Loucy (cell line): ENCODE results near the gene IER3.
A peak's percentile ranks its signal among the peaks of the same experiment; 100 is the strongest.

Experiments
- H2AFZ ChIP-seq: fragments of 200-600 bp; sonication (generic); 2 replicates; pipeline ENCODE4 v1.6.0; 2016; ENCODE audit warnings: antibody characterized with exemption, mild to moderate bottlenecking, low read length, moderate library complexity
- H3F3A ChIP-seq: fragments of 200-600 bp; 2 replicates; pipeline ENCODE4 v1.6.0; 2016; ENCODE audit warnings: antibody characterized with exemption, low read depth, mild to moderate bottlenecking
- H3K27me3 ChIP-seq: fragments of 200-600 bp; sonication (generic); 2 replicates; pipeline ENCODE4 v1.6.1; 2014; ENCODE audit warnings: low read length, mild to moderate bottlenecking; ENCODE audit not compliant: insufficient read depth, poor library complexity, severe bottlenecking
- H3K36me3 ChIP-seq: fragments of 200-600 bp; sonication (generic); 2 replicates; pipeline ENCODE4 v1.6.1; 2016; ENCODE audit warnings: low read length; ENCODE audit not compliant: insufficient read depth
- H3K4me1 ChIP-seq: fragments of 200-600 bp; sonication (generic); 2 replicates; pipeline ENCODE4 v1.5.1; 2014; ENCODE audit warnings: low read length, mild to moderate bottlenecking; ENCODE audit not compliant: insufficient read depth, poor library complexity, severe bottlenecking
- H3K4me2 ChIP-seq: fragments of 200-600 bp; sonication (generic); 2 replicates; pipeline ENCODE4 v1.6.0; 2014; ENCODE audit warnings: antibody characterized with exemption, low read length, low read depth, mild to moderate bottlenecking; ENCODE audit not compliant: poor library complexity, severe bottlenecking
- H3K4me3 ChIP-seq: fragments of 200-600 bp; sonication (generic); 2 replicates; pipeline ENCODE4 v1.5.1; 2014; ENCODE audit warnings: low read length, mild to moderate bottlenecking, mixed read lengths; ENCODE audit not compliant: poor library complexity, severe bottlenecking
- H3K79me2 ChIP-seq: fragments of 200-600 bp; sonication (generic); 2 replicates; pipeline ENCODE4 v1.6.1; 2014; ENCODE audit warnings: low read length; ENCODE audit not compliant: insufficient read depth
- H3K9ac ChIP-seq: fragments of 200-600 bp; sonication (generic); 2 replicates; pipeline ENCODE4 v1.6.0; 2014; ENCODE audit warnings: mild to moderate bottlenecking, low read depth, low read length, moderate library complexity; ENCODE audit not compliant: poor library complexity, severe bottlenecking
- H3K9me2 ChIP-seq: fragments of 200-600 bp; sonication (generic); replicated peaks from 2 replicates; pipeline ENCODE4 v1.6.1; 2016; ENCODE audit warnings: low read depth, low read length, mixed read lengths
- H3K9me3 ChIP-seq: fragments of 200-600 bp; sonication (generic); 2 replicates; pipeline ENCODE4 v1.6.1; 2014; ENCODE audit warnings: mild to moderate bottlenecking, antibody characterized with exemption, low read length, low read depth; ENCODE audit not compliant: insufficient read depth
- H4K20me1 ChIP-seq: fragments of 200-600 bp; sonication (generic); 2 replicates; pipeline ENCODE4 v1.6.0; 2014; ENCODE audit warnings: antibody characterized with exemption, low read length, mild to moderate bottlenecking; ENCODE audit not compliant: insufficient read depth, poor library complexity, severe bottlenecking
- EZH2phosphoT487 ChIP-seq: fragments of 200-600 bp; IDR thresholded peaks from 2 replicates; pipeline ENCODE4 v1.6.1; 2018; ENCODE audit warnings: antibody characterized with exemption, mild to moderate bottlenecking, moderate library complexity, borderline replicate concordance
- TF ChIP-seq, protein P1 (sequence below): fragments of 200-600 bp; sonication (generic); conservative IDR thresholded peaks from 2 replicates; pipeline ENCODE4 v1.5.1; 2014; ENCODE audit warnings: mild to moderate bottlenecking, antibody characterized with exemption, low read length

IER3 gene

GRCh38 chr6:30790724-30791383, 46.5 kb upstream of the IER3 start:
- no peaks in the 10 kb centered on the region for H3K9me2 ChIP-seq
- H3K4me1 ChIP-seq: peaks cover 13% of the 10 kb centered on the region
- no peaks in the 10 kb centered on the region for H3K9me3 ChIP-seq
- H3K36me3 ChIP-seq: no peaks in the 10 kb centered on the region
- no peak overlapping the region for H3K4me3 ChIP-seq
- no peaks in the 10 kb centered on the region for H3K79me2 ChIP-seq
- no peaks in the 10 kb centered on the region for H3F3A ChIP-seq
- H3K27me3 ChIP-seq: peaks cover 28% of the 10 kb centered on the region
- no peak overlapping the region for H2AFZ ChIP-seq
- H3K4me2 ChIP-seq: no peak overlapping the region
- H3K9ac ChIP-seq: no peak overlapping the region
- TF ChIP-seq, protein P1, sequence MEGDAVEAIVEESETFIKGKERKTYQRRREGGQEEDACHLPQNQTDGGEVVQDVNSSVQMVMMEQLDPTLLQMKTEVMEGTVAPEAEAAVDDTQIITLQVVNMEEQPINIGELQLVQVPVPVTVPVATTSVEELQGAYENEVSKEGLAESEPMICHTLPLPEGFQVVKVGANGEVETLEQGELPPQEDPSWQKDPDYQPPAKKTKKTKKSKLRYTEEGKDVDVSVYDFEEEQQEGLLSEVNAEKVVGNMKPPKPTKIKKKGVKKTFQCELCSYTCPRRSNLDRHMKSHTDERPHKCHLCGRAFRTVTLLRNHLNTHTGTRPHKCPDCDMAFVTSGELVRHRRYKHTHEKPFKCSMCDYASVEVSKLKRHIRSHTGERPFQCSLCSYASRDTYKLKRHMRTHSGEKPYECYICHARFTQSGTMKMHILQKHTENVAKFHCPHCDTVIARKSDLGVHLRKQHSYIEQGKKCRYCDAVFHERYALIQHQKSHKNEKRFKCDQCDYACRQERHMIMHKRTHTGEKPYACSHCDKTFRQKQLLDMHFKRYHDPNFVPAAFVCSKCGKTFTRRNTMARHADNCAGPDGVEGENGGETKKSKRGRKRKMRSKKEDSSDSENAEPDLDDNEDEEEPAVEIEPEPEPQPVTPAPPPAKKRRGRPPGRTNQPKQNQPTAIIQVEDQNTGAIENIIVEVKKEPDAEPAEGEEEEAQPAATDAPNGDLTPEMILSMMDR: no peak
- TF ChIP-seq EZH2phosphoT487: no peak
- no peaks in the 10 kb centered on the region for H4K20me1 ChIP-seq

DNA sequence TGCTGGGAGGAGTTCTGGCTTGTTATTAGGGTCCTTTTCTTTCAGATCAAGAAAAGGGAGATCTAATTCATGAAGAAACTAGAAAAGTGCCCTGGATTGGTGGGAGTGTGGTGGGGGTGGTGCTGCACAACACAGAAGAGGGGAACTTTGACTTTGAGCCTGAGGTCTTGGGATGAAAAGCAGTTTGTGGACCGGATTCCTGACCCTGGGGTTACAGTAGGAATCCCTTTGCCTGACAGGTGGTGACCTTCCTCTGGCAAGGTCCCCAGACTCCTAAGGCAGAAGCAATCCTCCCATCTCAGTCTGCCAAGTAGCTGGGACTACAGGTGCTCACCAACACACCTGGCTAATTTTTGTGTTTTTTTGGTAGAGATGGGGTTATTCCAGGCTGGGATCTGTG, 45.3 kb upstream of the IER3 start:
- Histone ChIP-seq H3K9me3 (no peaks in the 10 kb centered on the region), H3K36me3 (no peaks in the 10 kb centered on the region), H4K20me1 (no peaks in the 10 kb centered on the region), H3F3A (no peaks in the 10 kb centered on the region), H2AFZ (no peak overlapping the region), H3K4me3 (no peak overlapping the region), H3K9me2 (no peaks in the 10 kb centered on the region), H3K79me2 (no peaks in the 10 kb centered on the region), H3K4me2 (no peak overlapping the region), H3K9ac (no peak overlapping the region), H3K27me3 (peaks cover 28% of the 10 kb centered on the region), H3K4me1 (peaks cover 13% of the 10 kb centered on the region)
- TF ChIP-seq, protein P1: no peak
- no peak for TF ChIP-seq EZH2phosphoT487

DNA sequence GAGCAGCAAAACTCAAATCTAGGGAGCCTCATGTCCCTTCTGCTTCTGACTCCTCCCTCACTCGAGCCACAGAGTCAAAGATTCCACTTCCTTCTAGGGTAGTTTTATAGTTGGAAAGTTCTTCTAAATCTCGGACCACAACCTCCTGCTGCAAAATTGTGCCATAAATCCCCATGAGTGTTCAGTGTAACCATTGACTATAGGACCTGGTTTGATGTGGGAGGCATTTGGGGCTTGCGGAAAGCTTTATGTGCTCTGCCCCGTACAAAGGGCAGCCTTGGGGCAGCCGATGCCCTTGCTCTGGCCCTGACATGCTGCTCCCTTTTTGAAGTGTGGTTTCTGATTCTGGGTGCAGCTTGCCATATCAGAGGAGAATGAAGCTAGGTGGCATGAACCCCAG, 43.6 kb upstream of the IER3 start:
- Histone ChIP-seq H3K36me3 (no peaks in the 10 kb centered on the region), H3K4me1 (peaks cover 13% of the 10 kb centered on the region), H3K4me2 (peak overlapping the region; percentile 54)

More for the DNA sequence above, 43.6 kb upstream of the IER3 start:
- no peak for TF ChIP-seq EZH2phosphoT487
- TF ChIP-seq, protein P1: no peak
- Histone ChIP-seq H3K9ac (no peak overlapping the region), H3F3A (no peaks in the 10 kb centered on the region), H3K79me2 (no peaks in the 10 kb centered on the region), H3K9me3 (no peaks in the 10 kb centered on the region), H4K20me1 (no peaks in the 10 kb centered on the region), H2AFZ (no peak overlapping the region), H3K27me3 (peaks cover 28% of the 10 kb centered on the region), H3K9me2 (no peaks in the 10 kb centered on the region), H3K4me3 (no peak overlapping the region)
